ENCODE results near the gene ST6GAL1. TPM values are rescaled to one million over a fixed set of nuclear protein-coding genes. Genes with fewer than 3 reads are reported as not detected.

The ST6GAL1 gene
- total and polyA plus RNA-seq, 2 of the 8 experiments (the other 6 are each of a cell fraction or from before 2014, with no cell fraction given) = 62.8 to 80.9 TPM

GRCh38 chr3:186915806-186916796 lies 14.2 kb upstream of the ST6GAL1 start:
- Histone ChIP-seq H3K4me3 (ENCODE audit: extremely low read depth in 1 of 4, insufficient read depth in 2 of 4, low read depth in 3 of 4, low read length in 4 of 4) (no peak overlapping the region), H2BK5ac (ENCODE audit: low read depth, low read length) (no peak overlapping the region), H2BK20ac (ENCODE audit: low read length) (no peak overlapping the region), H3K4me1 (replicated peaks in 1 of 4; ENCODE audit: control insufficient read depth in 3 of 4, insufficient read depth in 4 of 4, low read length in 3 of 4) (no peaks in the 10 kb centered on the region), H2BK120ac (replicated peaks; ENCODE audit: low read depth, low read length) (no peak overlapping the region), H4K20me1 (replicated peaks in 1 of 2; ENCODE audit: control insufficient read depth in 1 of 2, insufficient read depth in 2 of 2, low read length in 2 of 2) (no peaks in the 10 kb centered on the region), H3K14ac (ENCODE audit: insufficient read length) (no peak overlapping the region), H3K23me2 (ENCODE audit: low read depth, low read length) (no peaks in the 10 kb centered on the region), H3K9ac (replicated peaks in 1 of 4; ENCODE audit: extremely low read depth in 1 of 4, low read depth in 3 of 4, low read length in 3 of 4) (no peak overlapping the region), H2AFZ (ENCODE audit: low read length) (no peak overlapping the region), H3K18ac (ENCODE audit: extremely low read depth, low read length) (no peak overlapping the region), H3K23ac (ENCODE audit: insufficient read length) (no peak overlapping the region), H3K36me3 (ENCODE audit: control insufficient read depth in 2 of 4, insufficient read depth in 4 of 4, low read length in 3 of 4) (no peaks in the 10 kb centered on the region), H2BK15ac (ENCODE audit: low read length) (0 out of 2 replicates have a peak overlapping the region, but pooled peaks have one; percentile 16), H4K8ac (ENCODE audit: extremely low read depth, insufficient read depth, low read length) (no peak overlapping the region), H2AK5ac (ENCODE audit: low read depth, low read length) (no peak overlapping the region), H3K79me1 (ENCODE audit: low read depth, low read length) (no peaks in the 10 kb centered on the region), H3K56ac (replicated peaks; ENCODE audit: insufficient read length, low read depth, low read length) (no peak overlapping the region), H3K27me3 (replicated peaks in 1 of 4; ENCODE audit: control insufficient read depth in 3 of 4, extremely low read depth in 1 of 4, insufficient read depth in 3 of 4, low read length in 3 of 4) (no peaks in the 10 kb centered on the region), H4K91ac (replicated peaks; ENCODE audit: insufficient read length, low read length) (no peak overlapping the region), H3K79me2 (ENCODE audit: control insufficient read depth in 1 of 2, insufficient read depth in 2 of 2, low read length in 2 of 2) (no peaks in the 10 kb centered on the region), H3K4ac (replicated peaks; ENCODE audit: insufficient read length, low read depth, low read length) (no peak overlapping the region), H3K27ac (ENCODE audit: low read depth, low read length) (no peak overlapping the region), H3K9me3 (ENCODE audit: insufficient read depth in 2 of 2, low read depth in 1 of 2, low read length in 1 of 2) (no peaks in the 10 kb centered on the region), H2BK12ac (ENCODE audit: low read depth, low read length) (no peak overlapping the region), H4K5ac (ENCODE audit: insufficient read length, low read depth, low read length) (no peak overlapping the region), H3K4me2 (ENCODE audit: insufficient read depth in 1 of 2, low read depth in 2 of 2, low read length in 2 of 2) (no peak overlapping the region)
- ChIA-PET POLR2A (ENCODE audit: partially characterized antibody) (interaction anchor here (0.9 to 1.9 kb wide), 6 partner anchors 10 to 133 kb away, joined by 3 to 6 read pairs (median 4); partner anchors contain the start of gene EIF4A2), CTCF (ENCODE audit: partially characterized antibody) (interaction anchor here (0.6 to 1.2 kb wide), 4 partner anchors 65 to 402 kb away, joined by 3 to 4 read pairs (median 3); no protein-coding TSS in a partner anchor)
- WGBS, 2 experiments (ENCODE audit: extremely low coverage in 1 of 2, insufficient coverage in 1 of 2, insufficient read length in 1 of 2, insufficient replicate concordance in 2 of 2, low coverage in 1 of 2, low lambda C conversion rate in 2 of 2, missing lambda C conversion rate in 1 of 2) = 75 to 100% methylated on average over 1 to 11 of the region's 11 CpGs
- no peak for TF ChIP-seq ASH2L (IDR thresholded peaks at IDR 0.05; ENCODE audit: low read length)
- TF ChIP-seq EZH2 (IDR thresholded peaks at IDR 0.05; ENCODE audit: low read depth, low read length, severe bottlenecking) = no peak
- TF ChIP-seq NANOG (IDR thresholded peaks at IDR 0.05; ENCODE audit: insufficient read depth, low read depth, low read length, poor library complexity, severe bottlenecking) = no peak
- TF ChIP-seq PHF8 (conservative IDR thresholded peaks at IDR 0.05; ENCODE audit: low read depth, low read length) = no peak
- no peak for TF ChIP-seq TBP (IDR thresholded peaks at IDR 0.05; ENCODE audit: low read depth, low read length)
- no peak for TF ChIP-seq JUND (IDR thresholded peaks at IDR 0.05; ENCODE audit: low read length)
- FAIRE-seq = no peak
- no peak for DNase-seq (ENCODE audit: low read depth in 1 of 2, low spot score in 2 of 2)

Measured in H1 (cell line).